ENCODE data around the gene GUCY1A2. TPM values are rescaled to one million over a fixed set of nuclear protein-coding genes. Genes with fewer than 3 reads are reported as not detected.

Gene GUCY1A2
- total RNA-seq, 6 experiments from 2014 or later, result 1.1 to 4.9 (median 2.5) TPM

- no peak overlapping the region for H3K27ac ChIP-seq
- 73% methylated on average over 2 of the region's 2 CpGs for WGBS (ENCODE audit: insufficient coverage, low coverage, low lambda C conversion rate, missing lambda C conversion rate)
- no peaks in the 10 kb centered on the region for H3K9me3 ChIP-seq
- H3K4me3 ChIP-seq, result no peak overlapping the region
- DNase-seq (no peak), ATAC-seq (no peak)
- TF ChIP-seq, protein P1, sequence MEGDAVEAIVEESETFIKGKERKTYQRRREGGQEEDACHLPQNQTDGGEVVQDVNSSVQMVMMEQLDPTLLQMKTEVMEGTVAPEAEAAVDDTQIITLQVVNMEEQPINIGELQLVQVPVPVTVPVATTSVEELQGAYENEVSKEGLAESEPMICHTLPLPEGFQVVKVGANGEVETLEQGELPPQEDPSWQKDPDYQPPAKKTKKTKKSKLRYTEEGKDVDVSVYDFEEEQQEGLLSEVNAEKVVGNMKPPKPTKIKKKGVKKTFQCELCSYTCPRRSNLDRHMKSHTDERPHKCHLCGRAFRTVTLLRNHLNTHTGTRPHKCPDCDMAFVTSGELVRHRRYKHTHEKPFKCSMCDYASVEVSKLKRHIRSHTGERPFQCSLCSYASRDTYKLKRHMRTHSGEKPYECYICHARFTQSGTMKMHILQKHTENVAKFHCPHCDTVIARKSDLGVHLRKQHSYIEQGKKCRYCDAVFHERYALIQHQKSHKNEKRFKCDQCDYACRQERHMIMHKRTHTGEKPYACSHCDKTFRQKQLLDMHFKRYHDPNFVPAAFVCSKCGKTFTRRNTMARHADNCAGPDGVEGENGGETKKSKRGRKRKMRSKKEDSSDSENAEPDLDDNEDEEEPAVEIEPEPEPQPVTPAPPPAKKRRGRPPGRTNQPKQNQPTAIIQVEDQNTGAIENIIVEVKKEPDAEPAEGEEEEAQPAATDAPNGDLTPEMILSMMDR (IDR thresholded peaks at IDR 0.05), result no peak
- no peak for TF ChIP-seq POLR2A (IDR thresholded peaks at IDR 0.05)
- H3K4me1 ChIP-seq, result no peaks in the 10 kb centered on the region
- H3K27me3 ChIP-seq, result no peaks in the 10 kb centered on the region
- intact Hi-C loops (cut with DNase I), result no loop called here
- no peaks in the 10 kb centered on the region for H3K36me3 ChIP-seq
Measured at GRCh38 chr11:106962995-106963394, 55.3 kb downstream of the GUCY1A2 start.

- no peak for ATAC-seq
- intact Hi-C loops (cut with DNase I), result no loop called here
- H3K36me3 ChIP-seq, result no peaks in the 10 kb centered on the region
- H3K4me1 ChIP-seq, result no peaks in the 10 kb centered on the region
- no peak for DNase-seq
- H3K27me3 ChIP-seq, result no peaks in the 10 kb centered on the region
- no peak overlapping the region for H3K27ac ChIP-seq
- no peaks in the 10 kb centered on the region for H3K9me3 ChIP-seq
- WGBS (ENCODE audit: insufficient coverage, low coverage, low lambda C conversion rate, missing lambda C conversion rate), result 30% methylated on average over 1 of the region's 1 CpG
- TF ChIP-seq, protein P1 (IDR thresholded peaks at IDR 0.05), result no peak
- no peak for TF ChIP-seq POLR2A (IDR thresholded peaks at IDR 0.05)
- H3K4me3 ChIP-seq, result no peak overlapping the region
Measured at GRCh38 chr11:106961518-106961917, 56.8 kb downstream of the GUCY1A2 start.

GRCh38 chr11:106961048-106961447 lies 57.2 kb downstream of the GUCY1A2 start:
- H3K27ac ChIP-seq, result no peak overlapping the region
- DNase-seq (no peak), ATAC-seq (no peak)

DNA sequence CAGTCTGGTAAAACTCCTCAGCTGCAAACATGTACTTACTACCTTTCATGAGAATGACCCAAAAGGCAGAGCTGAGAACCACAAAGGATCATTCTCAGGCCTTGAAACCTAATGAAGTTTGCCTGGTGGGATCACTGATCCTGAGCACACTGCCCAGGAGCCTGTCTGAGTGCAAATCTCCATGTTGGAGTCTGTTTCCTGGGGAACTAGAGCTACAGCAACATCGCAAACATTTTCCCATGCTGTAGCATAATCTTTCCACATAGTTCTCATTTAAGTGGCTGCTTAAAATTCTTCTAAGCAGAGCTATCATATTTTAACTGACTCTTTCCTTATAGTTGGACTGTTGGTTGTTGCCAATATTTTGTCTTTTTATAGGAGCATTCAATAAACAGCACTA lies 58.5 kb downstream of the GUCY1A2 start:
- DNase-seq (no peak), ATAC-seq (no peak)
- no peak for TF ChIP-seq POLR2A (IDR thresholded peaks at IDR 0.05)
- TF ChIP-seq, protein P1 (IDR thresholded peaks at IDR 0.05), result no peak
- H3K36me3 ChIP-seq, result no peaks in the 10 kb centered on the region
- no peak overlapping the region for H3K27ac ChIP-seq
- no peak overlapping the region for H3K4me3 ChIP-seq
- no peaks in the 10 kb centered on the region for H3K9me3 ChIP-seq
- WGBS (ENCODE audit: insufficient coverage, low coverage, low lambda C conversion rate, missing lambda C conversion rate), result 82% methylated on average over 1 of the region's 1 CpG
- no peaks in the 10 kb centered on the region for H3K27me3 ChIP-seq
- no peaks in the 10 kb centered on the region for H3K4me1 ChIP-seq
- intact Hi-C loops (cut with DNase I), result no loop called here

More at GRCh38 chr11:106961048-106961447, 57.2 kb downstream of the GUCY1A2 start:
- Histone ChIP-seq H3K9me3 (no peaks in the 10 kb centered on the region), H3K27me3 (no peaks in the 10 kb centered on the region), H3K36me3 (no peaks in the 10 kb centered on the region), H3K4me3 (no peak overlapping the region), H3K4me1 (no peaks in the 10 kb centered on the region)
- TF ChIP-seq POLR2A (IDR thresholded peaks at IDR 0.05), result no peak
- TF ChIP-seq, protein P1 (IDR thresholded peaks at IDR 0.05), result no peak
- WGBS (ENCODE audit: insufficient coverage, low coverage, low lambda C conversion rate, missing lambda C conversion rate), result 0% methylated on average over 1 of the region's 1 CpG
- intact Hi-C loops (cut with DNase I), result no loop called here

DNA sequence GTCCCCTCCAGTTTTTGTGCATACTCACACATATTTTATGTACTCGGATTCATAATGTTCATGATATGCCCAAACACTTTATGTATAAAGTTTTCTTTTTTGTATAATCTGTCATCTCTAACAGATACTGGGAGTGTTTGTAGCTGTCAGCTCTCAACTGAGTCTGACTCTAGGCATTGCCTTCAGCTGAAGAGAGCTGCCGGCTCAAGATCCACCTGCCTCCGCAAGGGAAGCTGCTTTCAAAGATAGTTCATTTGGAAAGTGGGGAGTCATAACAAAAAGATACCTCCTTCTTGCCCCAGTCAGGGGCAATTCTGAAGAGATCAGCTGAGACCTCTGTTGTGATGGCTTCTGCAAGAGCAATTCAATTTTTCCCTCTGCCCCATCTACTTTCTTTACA lies 58.9 kb downstream of the GUCY1A2 start:
- ATAC-seq, result no peak
- intact Hi-C loops (cut with DNase I), result no loop called here
- no peaks in the 10 kb centered on the region for H3K9me3 ChIP-seq
- H3K4me3 ChIP-seq, result no peak overlapping the region
- H3K4me1 ChIP-seq, result no peaks in the 10 kb centered on the region
- no peak for DNase-seq
- 57% methylated on average over 3 of the region's 3 CpGs for WGBS (ENCODE audit: insufficient coverage, low coverage, low lambda C conversion rate, missing lambda C conversion rate)
- no peaks in the 10 kb centered on the region for H3K27me3 ChIP-seq
- no peak overlapping the region for H3K27ac ChIP-seq
- no peaks in the 10 kb centered on the region for H3K36me3 ChIP-seq
- no peak for TF ChIP-seq POLR2A (IDR thresholded peaks at IDR 0.05)
- TF ChIP-seq, protein P1 (IDR thresholded peaks at IDR 0.05), result no peak
